HS-27A (cell line): ENCODE results near the gene POPDC3.
"Not testable (repeated sequence)": the region's sequence is repeated elsewhere in the genome, so short reads cannot be mapped to it uniquely, and the experiment has no call there.

Experiments
- DNase-seq: peaks from one replicate; pipeline ENCODE4 v3.0.0-alpha.2; 2012; ENCODE audit warnings: low read depth, missing footprints

Gene POPDC3

GRCh38 chr6:105179244-105180065 lies at the start of gene POPDC3:
TSS of gene POPDC3 (minus strand) at chr6:105180014. CDS start at chr6:105161909, 18,105 bp downstream.
- DNase-seq = no peak

- DNase-seq = no peak
Observed at GRCh38 chr6:105227295-105227767, 47.5 kb upstream of the POPDC3 start.

- DNase-seq = no peak
Observed at GRCh38 chr6:105226598-105227294, 46.9 kb upstream of the POPDC3 start.

GRCh38 chr6:105223242-105223641 lies 43.4 kb upstream of the POPDC3 start:
- no peak for DNase-seq

GRCh38 chr6:105221219-105221618 lies 41.4 kb upstream of the POPDC3 start:
- DNase-seq = not testable (repeated sequence)

GRCh38 chr6:105220186-105220585 lies 40.4 kb upstream of the POPDC3 start:
- DNase-seq = no peak

GRCh38 chr6:105219218-105219617 lies 39.4 kb upstream of the POPDC3 start:
- DNase-seq = not testable (repeated sequence)

GRCh38 chr6:105215506-105215905 lies 35.7 kb upstream of the POPDC3 start:
- DNase-seq = no peak

- DNase-seq = no peak
Observed at GRCh38 chr6:105214668-105215067, 34.9 kb upstream of the POPDC3 start.

- DNase-seq = no peak
Observed at GRCh38 chr6:105213272-105213671, 33.5 kb upstream of the POPDC3 start.

GRCh38 chr6:105212587-105212986 lies 32.8 kb upstream of the POPDC3 start:
- DNase-seq = no peak

- no peak for DNase-seq
Observed at GRCh38 chr6:105211831-105212230, 32.0 kb upstream of the POPDC3 start.

- no peak for DNase-seq
Observed at GRCh38 chr6:105210932-105211531, 31.2 kb upstream of the POPDC3 start.

- DNase-seq = no peak
Observed at GRCh38 chr6:105209950-105210706, 30.3 kb upstream of the POPDC3 start.

GRCh38 chr6:105207524-105208269 lies 27.9 kb upstream of the POPDC3 start:
- no peak for DNase-seq

- DNase-seq = no peak
Observed at GRCh38 chr6:105204768-105205167, 25.0 kb upstream of the POPDC3 start.

GRCh38 chr6:105204331-105204730 lies 24.5 kb upstream of the POPDC3 start:
- no peak for DNase-seq

- DNase-seq = no peak
Observed at GRCh38 chr6:105202486-105202885, 22.7 kb upstream of the POPDC3 start.

- DNase-seq = no peak
Observed at GRCh38 chr6:105200133-105200730, 20.4 kb upstream of the POPDC3 start.

- no peak for DNase-seq
Observed at GRCh38 chr6:105199711-105200110, 19.9 kb upstream of the POPDC3 start.

- DNase-seq = no peak
Observed at GRCh38 chr6:105196076-105196475, 16.3 kb upstream of the POPDC3 start.
